Heart left ventricle (tissue), 16 donors: ENCODE results near the gene DYNLT1. TPM values are rescaled to one million over a fixed set of nuclear protein-coding genes. Genes with fewer than 3 reads are reported as not detected.

Source experiments
- ATAC-seq, 4 donors: fragments of 200-7000 bp; cut with Tn5 transposase; one replicate each; pipeline ENCODE4 v1.9.1; 2020 to 2022; ENCODE audit warnings: moderate library complexity in 4 of 4, mild to moderate bottlenecking in 3 of 4, moderate number of reproducible peaks in 1 of 4
- DNase-seq, 5 donors: peaks; one replicate each; pipeline ENCODE4 v3.0.0-alpha.2; 2020
- H3K27ac ChIP-seq, 12 donors: fragments of 200-600 bp; sonication (generic) in 4 of 12; one replicate each; pipeline versions ENCODE4 v1.5.0 to v1.8.0; 2016 to 2022; ENCODE audit warnings: mild to moderate bottlenecking in 2 of 12
- H3K27me3 ChIP-seq, 9 donors: fragments of 200-600 bp; sonication (generic) in 2 of 9; one replicate each; pipeline versions ENCODE4 v1.5.1 to v1.8.0; 2016 to 2022; ENCODE audit warnings: mild to moderate bottlenecking in 3 of 9
- H3K36me3 ChIP-seq, 9 donors: fragments of 200-600 bp; sonication (generic) in 2 of 9; one replicate each; pipeline versions ENCODE4 v1.5.0 to v1.8.0; 2018 to 2022; ENCODE audit warnings: mild to moderate bottlenecking in 2 of 9
- H3K4me1 ChIP-seq, 12 donors: fragments of 200-600 bp; sonication (generic) in 4 of 12; one replicate each; pipeline versions ENCODE4 v1.5.0 to v1.8.0; 2016 to 2022; ENCODE audit warnings: mild to moderate bottlenecking in 3 of 12
- H3K4me3 ChIP-seq, 12 donors: fragments of 200-600 bp; sonication (generic) in 4 of 12; one replicate each; pipeline versions ENCODE4 v1.5.0 to v1.8.0; 2017 to 2022; ENCODE audit warnings: mild to moderate bottlenecking in 9 of 12, moderate library complexity in 4 of 12
- H3K9me3 ChIP-seq, 12 donors: fragments of 200-600 bp; sonication (generic) in 4 of 12; one replicate each; pipeline versions ENCODE4 v1.5.0 to v1.8.0; 2016 to 2022; ENCODE audit warnings: mild to moderate bottlenecking in 1 of 12
- POLR2A ChIP-seq, 2 donors: fragments of 450-650 bp; IDR thresholded peaks; one replicate each; pipeline ENCODE4 v1.6.1; 2017; ENCODE audit warnings: antibody characterized with exemption in 2 of 2, mild to moderate bottlenecking in 2 of 2, moderate library complexity in 2 of 2
- WGBS, 4 donors: extraction: QIAGEN DNeasy Blood & Tissue Kit in 2 of 4; methylation state at CpG; one replicate each; pipeline versions ENCODE4 v1.1.5 to v1.1.7; 2013 to 2018; 5-methylcytosine and 5-hydroxymethylcytosine counted together
- intact Hi-C, 10 donors: fragments of 100-400 bp; cut with DNase I; formaldehyde crosslinking; loops; one replicate each; pipeline versions ENCODE4 v1.11.1 to v1.14.2; 2022
- polyA plus RNA-seq, 2 donors: library from polyadenylated mRNA; stranded (reverse); fragments of 200-250 nt; gene quantifications; one replicate each; pipeline ENCODE4 v1.2.3, GENCODE V29; 2013
- total RNA-seq, 9 donors: library from RNA; depleted of rRNA in 2 of 9; stranded (reverse); fragments of >200 nt in 2 of 9; fragmentation: NEBNext Ultra II Directional in 3 of 9; extraction: Animal tissue kit (Norgen Biotek cat#: 25700) in 3 of 9; gene quantifications; one replicate each; pipeline versions ENCODE4 v1.1.0 to v1.2.4, GENCODE V29; 2016 to 2023
- TF ChIP-seq, protein P1 (sequence below), 12 donors: fragments of 200-600 bp; sonication (generic) in 4 of 12; IDR thresholded peaks; one replicate each; pipeline versions ENCODE4 v1.5.0 to v1.8.0; 2018 to 2022; ENCODE audit warnings: antibody characterized with exemption in 12 of 12, mild to moderate bottlenecking in 5 of 12
- donor health status: ischemic (EF 13 %, LVEDD 7.1; RV severe dilation, severe dysfunction).
- donor health status: healthy with polysubstance abuse.
- donor health status: DM: no; HTN: yes; CAD: no.
- donor health status: DM: no; HTN: no; CAD: no.
- donor health status: ischemic (EF 25% LVEDD 6.9; RV normal size, moderate dysfunction).
- donor health status: ischemic (EF 25% LVEDD 5.7; RV mildly dilated, moderate dysfunction).
- donor health status: healthy.
- donor health status: DM: yes; HTN: yes; CAD: no.
- donor health status: ischemic (EF 35%, LVEDD 5.7; RV mildly dilated, moderate dysfunction).
- donor health status: nonischemic (EF 11% LVEDD 7.7; RV severe dilation, severe dysfunction).
- donor health status: DM: yes; HTN: yes; CAD: no.
- donor health status: PGD.
- donor health status: ischemic (EF 29% LVEDD 5.4; RV normal size, mild dysfunction).
- donor health status: nonischemic (EF 23%, LVEDD 6.1; RV moderate dilation, normal function).

DYNLT1 gene
- total and polyA plus RNA-seq, 11 donors, result 68.4 to 177 (median 125) TPM

DNA sequence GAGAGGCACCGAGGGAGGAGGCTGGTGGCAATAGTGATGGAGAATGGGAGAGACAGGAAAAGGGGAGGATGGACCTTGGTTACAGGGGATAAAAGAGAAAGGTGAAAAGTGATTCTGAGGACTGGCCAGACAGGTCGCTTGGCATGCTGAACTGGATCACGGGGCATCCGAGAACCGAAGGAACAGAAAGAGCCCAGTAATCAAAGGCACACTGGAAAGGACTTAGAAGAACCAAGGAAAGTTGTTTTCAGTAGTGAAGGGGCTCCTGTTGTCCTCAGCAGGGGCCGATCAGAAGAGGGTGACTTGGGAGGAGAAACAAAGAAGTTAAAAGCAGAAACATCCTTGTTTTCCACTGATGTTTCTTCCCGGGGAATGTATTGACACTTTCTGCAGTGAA is 24.2 kb upstream of the DYNLT1 start:
- peaks cover 0 to 8% (median 0%) of the 10 kb centered on the region in 9 donors for H3K36me3 ChIP-seq
- WGBS, 4 donors, result 80 to 91% (median 84%) methylated on average over 7 of the region's 7 CpGs
- no peak overlapping the region for H3K27ac ChIP-seq
- DNase-seq (no peak), ATAC-seq (no peak)
- H3K4me3 ChIP-seq, result no peak overlapping the region
- peaks cover 0 to 30% (median 0%) of the 10 kb centered on the region in 12 donors for H3K4me1 ChIP-seq
- H3K9me3 ChIP-seq, result no peaks in the 10 kb centered on the region
- TF ChIP-seq, protein P1, sequence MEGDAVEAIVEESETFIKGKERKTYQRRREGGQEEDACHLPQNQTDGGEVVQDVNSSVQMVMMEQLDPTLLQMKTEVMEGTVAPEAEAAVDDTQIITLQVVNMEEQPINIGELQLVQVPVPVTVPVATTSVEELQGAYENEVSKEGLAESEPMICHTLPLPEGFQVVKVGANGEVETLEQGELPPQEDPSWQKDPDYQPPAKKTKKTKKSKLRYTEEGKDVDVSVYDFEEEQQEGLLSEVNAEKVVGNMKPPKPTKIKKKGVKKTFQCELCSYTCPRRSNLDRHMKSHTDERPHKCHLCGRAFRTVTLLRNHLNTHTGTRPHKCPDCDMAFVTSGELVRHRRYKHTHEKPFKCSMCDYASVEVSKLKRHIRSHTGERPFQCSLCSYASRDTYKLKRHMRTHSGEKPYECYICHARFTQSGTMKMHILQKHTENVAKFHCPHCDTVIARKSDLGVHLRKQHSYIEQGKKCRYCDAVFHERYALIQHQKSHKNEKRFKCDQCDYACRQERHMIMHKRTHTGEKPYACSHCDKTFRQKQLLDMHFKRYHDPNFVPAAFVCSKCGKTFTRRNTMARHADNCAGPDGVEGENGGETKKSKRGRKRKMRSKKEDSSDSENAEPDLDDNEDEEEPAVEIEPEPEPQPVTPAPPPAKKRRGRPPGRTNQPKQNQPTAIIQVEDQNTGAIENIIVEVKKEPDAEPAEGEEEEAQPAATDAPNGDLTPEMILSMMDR (IDR thresholded peaks at IDR 0.05), result no peak
- no peak for TF ChIP-seq POLR2A (IDR thresholded peaks at IDR 0.05)
- intact Hi-C loops, result no loop called here
- no peaks in the 10 kb centered on the region for H3K27me3 ChIP-seq

GRCh38 chr6:158667360-158667981 is 22.9 kb upstream of the DYNLT1 start:
- peak overlapping the region in 3 of 12 donors; percentile 26 to 82 (median 29) for H3K27ac ChIP-seq
- H3K27me3 ChIP-seq, result no peaks in the 10 kb centered on the region
- no peak for DNase-seq
- TF ChIP-seq, protein P1 (IDR thresholded peaks at IDR 0.05), result no peak
- no peak for TF ChIP-seq POLR2A (IDR thresholded peaks at IDR 0.05)
- 88 to 91% (median 90%) methylated on average over 8 of the region's 8 CpGs for WGBS, 4 donors
- intact Hi-C loops, result no loop called here
- ATAC-seq, result no peak
- peaks cover 0 to 42% (median 0%) of the 10 kb centered on the region in 12 donors for H3K4me1 ChIP-seq
- H3K36me3 ChIP-seq, result peaks cover 0 to 11% (median 0%) of the 10 kb centered on the region in 9 donors
- H3K9me3 ChIP-seq, result no peaks in the 10 kb centered on the region
- no peak overlapping the region for H3K4me3 ChIP-seq

GRCh38 chr6:158666628-158667359 is 22.3 kb upstream of the DYNLT1 start:
- intact Hi-C loops, result no loop called here
- TF ChIP-seq POLR2A (IDR thresholded peaks at IDR 0.05), result no peak
- TF ChIP-seq, protein P1 (IDR thresholded peaks at IDR 0.05), result no peak
- no peaks in the 10 kb centered on the region for H3K9me3 ChIP-seq
- H3K27me3 ChIP-seq, result no peaks in the 10 kb centered on the region
- peaks cover 0 to 11% (median 0%) of the 10 kb centered on the region in 9 donors for H3K36me3 ChIP-seq
- peaks cover 0 to 45% (median 0%) of the 10 kb centered on the region in 12 donors for H3K4me1 ChIP-seq
- ATAC-seq (peak in 3 of 4 donors; percentile 59 to 85 (median 79)), DNase-seq (no peak)
- no peak overlapping the region for H3K4me3 ChIP-seq
- WGBS, 4 donors, result 83 to 87% (median 85%) methylated on average over 14 of the region's 14 CpGs
- peak overlapping the region in 2 of 12 donors; percentile 33 to 84 for H3K27ac ChIP-seq

- H3K4me1 ChIP-seq, result peaks cover 0 to 50% (median 0%) of the 10 kb centered on the region in 12 donors
- no peaks in the 10 kb centered on the region for H3K9me3 ChIP-seq
- intact Hi-C loops, result no loop called here
- no peak for ATAC-seq
- H3K36me3 ChIP-seq, result peaks cover 0 to 11% (median 0%) of the 10 kb centered on the region in 9 donors
- no peak for TF ChIP-seq POLR2A (IDR thresholded peaks at IDR 0.05)
- TF ChIP-seq, protein P1 (IDR thresholded peaks at IDR 0.05), result no peak
- H3K27ac ChIP-seq, result no peak overlapping the region
- WGBS, 4 donors, result 96 to 98% (median 97%) methylated on average over 18 of the region's 18 CpGs
- no peak for DNase-seq
- no peak overlapping the region for H3K4me3 ChIP-seq
- H3K27me3 ChIP-seq, result no peaks in the 10 kb centered on the region
These were observed 20.8 kb upstream of the DYNLT1 start for GRCh38 chr6:158665332-158665731.
